Activated CD8-positive, alpha-beta memory T cell treated with anti-CD3 and anti-CD28 coated beads, Interleukin-2, amount 50 U/mL, for 1 hour (primary cell): Measurements from ENCODE around the gene SH3GL1.

ENCODE experiments used
- DNase-seq: peaks from one replicate; pipeline ENCODE4 v3.0.0-alpha.2; 2020; ENCODE audit errors: extremely low read depth

SH3GL1 gene

DNA sequence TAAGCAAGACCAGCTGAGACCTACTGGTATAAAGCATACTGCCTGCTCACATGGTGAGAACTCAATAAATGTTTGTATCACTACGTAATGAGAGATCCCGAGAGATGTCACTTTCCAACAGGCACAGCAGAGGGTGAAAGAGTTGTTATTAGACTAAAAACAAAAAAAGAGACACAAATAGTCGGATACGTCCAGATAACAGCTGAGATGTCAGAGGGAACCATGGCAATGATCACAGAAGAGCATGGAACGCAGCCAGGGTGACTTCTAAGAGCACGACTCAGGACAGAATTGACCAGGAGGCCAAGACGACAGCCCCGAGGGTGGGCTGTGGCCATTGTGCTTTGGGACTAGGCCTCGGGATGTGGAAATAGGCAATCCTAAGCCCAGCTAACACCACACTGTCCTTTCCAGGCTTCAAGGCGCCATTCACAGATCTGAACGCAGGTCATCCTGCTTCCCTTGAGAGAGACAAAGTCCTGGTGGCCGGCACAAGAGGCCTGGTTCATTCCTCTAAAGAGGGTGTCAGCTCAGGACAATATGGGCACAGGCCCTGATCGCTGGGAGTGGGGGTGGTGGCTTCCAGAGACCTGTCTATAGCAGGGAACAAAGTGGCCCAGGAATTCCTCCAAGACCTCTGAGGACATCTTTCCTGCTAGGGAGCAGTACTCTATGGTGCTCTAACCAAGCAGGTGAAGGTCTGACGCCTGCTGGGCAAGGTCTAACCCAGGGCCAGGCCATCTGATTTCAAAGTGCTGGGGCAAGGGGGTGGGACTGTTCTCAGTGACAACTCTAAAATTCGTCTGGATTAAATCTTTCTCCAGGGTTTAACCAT lies 3.2 kb downstream of the SH3GL1 start:
- no peak for DNase-seq

DNA sequence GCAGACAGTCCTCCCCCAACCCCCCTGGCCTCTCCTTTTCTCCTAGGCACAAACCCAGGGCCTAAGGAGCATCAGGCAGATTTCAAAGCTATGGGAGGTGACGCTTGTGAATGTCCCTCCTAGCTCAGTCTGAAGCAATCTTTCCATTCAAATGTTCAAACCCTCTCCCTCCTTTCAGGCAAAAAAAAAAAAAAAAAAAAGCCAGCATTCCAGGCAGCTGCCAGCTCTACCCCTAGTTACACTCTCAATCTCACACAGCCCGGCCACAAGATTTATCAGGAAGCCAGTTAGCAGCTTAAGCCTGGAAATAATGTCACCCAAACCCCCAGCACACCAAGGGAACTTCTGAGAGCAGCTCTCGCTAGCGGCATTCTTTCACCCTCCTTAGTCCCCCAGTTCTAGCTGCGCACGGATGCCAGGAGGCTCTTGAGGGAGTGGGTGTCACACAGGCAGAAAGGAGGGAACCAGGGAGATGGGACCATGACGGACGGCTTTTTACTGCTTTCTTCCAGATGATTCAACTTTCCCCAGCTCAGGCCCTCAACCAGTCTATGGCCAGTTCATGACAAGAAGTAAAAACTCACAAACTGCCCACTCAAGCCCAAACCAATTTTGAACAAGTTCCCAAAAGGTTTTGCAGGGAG lies 6.3 kb downstream of the SH3GL1 start:
- DNase-seq: no peak

DNA sequence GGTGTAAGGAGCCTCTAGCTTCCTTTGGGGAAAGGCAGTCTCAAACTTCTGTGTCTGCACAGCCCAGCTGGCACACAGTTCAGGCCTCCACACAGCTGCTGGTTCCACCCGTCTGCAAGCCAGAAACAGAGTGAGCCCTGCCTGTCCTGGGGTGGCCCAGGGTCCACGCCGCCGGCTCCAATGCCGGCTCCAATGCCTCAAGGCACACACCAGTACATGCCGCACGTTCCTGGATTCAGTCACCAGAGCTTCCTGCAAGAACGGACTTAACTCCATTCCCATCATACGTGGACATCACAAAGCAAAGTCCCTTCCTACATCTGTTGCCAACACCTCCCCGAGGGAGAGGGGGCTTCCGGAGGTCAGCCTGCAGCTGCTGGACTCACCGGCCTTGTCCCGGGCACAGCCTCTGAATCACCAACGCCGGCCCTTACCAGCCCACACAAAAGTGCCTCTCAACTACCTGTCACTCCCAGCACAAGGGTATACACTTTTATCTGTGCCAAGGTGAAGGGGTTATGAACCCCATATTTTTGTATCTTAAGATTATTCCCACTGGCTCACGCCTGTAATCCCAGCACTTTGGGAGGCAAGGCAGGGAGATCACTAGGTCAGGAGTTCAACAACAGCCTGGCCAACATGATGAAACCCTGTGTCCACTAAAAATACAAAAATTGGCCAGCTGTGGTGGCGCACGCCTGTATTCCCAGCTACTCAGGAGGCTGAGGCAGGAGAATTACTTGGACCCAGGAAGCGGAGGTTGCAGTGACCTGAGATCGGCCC lies 8.5 kb downstream of the SH3GL1 start:
- DNase-seq: no peak

DNA sequence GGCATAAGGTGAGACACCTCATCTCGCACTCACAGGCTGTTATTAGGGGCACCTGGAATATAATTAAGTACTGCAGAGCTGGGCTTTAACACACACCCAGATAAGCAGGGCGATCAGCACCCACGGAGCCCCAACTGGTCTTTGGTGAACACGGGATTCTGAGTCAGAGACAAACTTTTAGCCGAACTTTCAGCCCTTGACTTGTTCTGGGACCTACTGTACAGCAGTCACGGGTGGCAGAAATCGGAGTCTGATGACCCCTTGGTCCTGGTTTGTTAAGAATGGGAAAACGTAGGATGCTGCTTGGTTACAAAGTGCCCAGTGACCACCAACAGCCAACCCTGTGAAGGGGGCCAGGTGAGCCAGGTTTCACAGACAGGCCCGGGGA lies 9.0 kb downstream of the SH3GL1 start:
- DNase-seq: no peak

DNA sequence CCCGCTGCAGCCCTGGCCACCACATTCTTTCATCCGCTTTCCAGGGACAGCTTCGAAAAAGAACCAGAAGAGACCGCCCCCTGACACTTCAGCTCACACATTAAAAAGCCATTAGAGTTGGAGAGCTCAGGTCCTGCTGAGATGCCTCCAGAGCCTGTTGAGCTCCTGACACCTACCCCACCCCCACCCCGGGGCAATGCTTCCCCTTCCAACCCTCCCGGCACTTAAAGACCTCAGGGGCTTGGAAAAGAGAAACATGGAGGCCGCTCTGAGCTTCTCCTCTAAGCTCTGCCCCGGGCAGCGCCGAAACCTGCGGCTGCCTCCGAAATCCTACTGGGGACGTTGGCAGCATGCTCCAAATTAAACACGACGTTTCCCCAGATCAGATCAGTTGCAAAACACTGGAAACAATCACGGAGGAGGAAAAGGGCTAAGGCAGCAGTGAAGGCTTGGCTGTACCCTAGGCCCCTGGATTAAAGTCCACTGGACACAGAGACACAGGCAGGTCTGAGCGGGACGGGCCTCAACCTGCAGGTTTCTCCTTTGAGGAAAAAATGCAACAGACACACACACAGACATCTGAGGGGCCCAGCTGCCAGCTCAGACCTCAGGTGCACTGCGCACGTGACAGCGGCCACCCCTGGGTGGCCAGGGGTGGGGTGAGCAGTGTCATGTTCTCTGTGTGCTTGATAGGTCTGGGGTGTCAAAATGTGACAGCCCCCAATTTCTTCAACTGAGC lies 9.6 kb downstream of the SH3GL1 start:
- no peak for DNase-seq

DNA sequence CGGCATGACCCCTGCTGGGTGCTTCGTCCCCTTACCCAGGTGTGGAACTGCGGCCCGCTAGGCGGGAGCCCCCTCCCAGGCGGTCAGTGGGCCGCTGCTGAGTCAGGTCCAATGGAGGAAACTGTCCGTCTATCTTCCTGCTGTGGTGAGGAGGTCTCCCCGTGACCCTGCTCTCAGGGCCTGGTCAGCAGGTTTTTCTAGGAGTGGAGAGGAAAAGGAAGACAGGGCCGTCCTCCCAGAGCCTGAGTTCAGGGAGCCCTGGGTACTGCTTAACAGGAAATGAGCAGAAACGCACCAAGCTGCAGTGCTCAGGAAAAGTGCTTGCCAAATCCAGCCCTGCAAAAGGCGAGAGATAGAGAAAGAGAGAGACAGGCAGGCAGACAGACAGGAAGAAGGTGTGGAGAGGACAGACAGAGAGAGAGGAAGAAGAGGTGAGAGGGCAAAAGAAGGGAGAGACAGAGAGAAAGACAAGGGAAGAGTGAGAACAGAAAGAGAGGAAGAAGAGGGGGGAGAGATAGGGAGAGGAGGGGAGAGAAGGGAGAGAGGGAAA lies 10.3 kb downstream of the SH3GL1 start:
- DNase-seq: no peak

DNA sequence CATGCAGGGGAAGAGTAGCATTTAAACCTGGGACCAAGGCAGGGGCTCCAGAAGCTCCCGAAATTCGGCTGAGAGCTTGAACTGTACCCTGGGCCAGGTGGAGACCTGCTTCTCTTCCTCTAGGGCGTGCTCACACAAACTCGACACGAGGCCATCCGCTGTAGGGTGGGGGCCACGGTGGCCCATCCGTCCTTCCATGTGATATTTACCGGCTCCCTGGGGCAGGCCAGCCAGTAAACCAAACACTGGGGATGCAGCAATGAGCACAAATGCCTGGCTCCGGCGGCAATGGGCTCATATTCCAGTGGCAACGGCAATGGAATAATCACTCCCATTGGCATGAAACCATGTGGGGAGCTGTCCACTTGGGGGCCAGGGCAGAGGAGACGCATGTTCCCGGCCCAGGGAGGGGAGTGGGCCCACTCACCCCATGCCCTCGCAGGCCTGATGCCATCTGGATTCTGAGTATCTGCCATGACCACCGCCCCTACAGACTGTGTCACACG lies 10.8 kb downstream of the SH3GL1 start:
- DNase-seq: no peak

DNA sequence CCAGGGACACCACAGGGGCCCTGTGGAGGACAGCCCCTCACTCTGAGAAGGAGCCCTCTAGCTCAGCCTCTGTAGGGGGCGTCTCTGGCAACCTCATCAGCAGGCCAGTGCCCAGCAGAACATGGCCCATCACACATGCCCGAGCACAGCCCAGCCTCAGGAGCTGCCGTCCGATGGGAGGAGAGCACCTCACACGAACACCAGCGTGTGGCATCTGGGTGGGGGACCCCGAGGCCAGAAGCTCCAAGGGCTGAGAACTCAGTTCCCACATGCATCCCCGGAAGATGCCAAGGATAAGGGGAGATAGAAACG lies 11.3 kb downstream of the SH3GL1 start:
- no peak for DNase-seq

DNA sequence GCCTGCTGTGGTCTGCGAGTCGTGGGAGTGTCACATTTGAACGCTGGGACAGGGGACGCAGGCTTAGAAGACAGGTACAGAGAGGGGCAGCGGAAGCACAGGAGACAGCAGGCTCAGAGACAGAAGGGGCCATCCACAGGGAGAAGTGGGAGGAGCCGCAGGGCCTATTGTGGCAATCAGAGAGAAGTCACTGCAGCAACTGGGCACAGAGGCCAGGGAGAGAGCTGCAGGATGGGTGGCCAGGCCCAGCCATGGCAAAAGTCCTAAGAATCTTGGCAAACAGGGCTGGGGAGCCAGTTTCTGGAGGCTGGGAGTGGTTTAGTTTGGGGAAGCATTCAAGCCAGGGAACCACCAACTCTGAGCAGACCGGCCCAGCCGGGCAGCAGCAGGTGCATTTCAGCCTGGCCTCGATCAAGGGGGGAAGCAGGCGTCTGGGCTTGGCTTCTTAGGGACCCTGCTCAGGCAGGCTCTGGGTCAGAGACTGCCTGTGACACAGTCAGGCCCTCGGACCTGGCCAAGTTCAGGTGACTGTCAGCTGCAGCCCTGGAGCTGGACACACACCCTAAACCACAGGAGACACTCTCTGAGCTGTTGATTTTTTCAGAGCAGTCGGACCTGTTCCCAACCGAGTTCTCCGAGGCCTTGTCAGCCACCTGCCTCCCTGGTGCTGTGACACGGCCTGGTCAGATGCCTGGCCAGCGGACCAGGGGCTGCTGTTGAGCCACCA lies 11.8 kb downstream of the SH3GL1 start:
- no peak for DNase-seq

DNA sequence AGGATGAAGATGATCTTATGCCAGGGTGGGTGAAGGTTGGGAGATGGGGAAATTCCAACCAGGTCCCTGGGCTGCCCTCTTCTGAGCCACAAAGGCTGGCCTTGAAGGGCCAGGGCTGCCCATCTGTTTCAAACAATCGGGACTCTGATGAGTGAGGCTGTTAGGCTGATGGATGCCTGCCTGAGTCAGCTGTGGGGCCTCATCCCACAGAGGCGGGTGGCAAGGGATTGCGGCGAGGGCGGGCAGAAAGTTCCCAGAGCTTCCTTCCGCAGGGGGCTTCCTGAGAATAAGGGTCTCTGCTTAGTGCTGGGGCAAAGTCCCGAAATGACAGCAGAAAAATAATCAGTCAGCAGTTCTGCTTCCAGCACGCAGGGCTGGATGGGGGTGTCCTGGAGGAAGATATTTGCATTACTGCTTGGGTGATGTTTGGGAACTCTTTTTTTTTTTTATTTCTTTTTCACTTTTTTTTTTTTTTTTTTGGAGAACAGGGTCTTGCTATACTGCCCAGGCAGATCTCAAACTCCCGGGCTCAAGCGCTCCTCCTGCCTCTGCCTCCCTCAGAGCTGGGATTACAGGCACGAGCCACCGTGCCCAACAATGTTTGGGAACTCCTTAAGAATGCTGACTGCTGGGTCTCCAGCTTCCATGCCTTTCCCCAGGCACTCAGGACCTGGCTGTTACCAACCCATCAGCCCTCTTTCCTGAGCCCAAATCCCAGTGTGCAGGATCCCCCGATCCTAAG lies 14.1 kb downstream of the SH3GL1 start:
- DNase-seq: no peak

DNA sequence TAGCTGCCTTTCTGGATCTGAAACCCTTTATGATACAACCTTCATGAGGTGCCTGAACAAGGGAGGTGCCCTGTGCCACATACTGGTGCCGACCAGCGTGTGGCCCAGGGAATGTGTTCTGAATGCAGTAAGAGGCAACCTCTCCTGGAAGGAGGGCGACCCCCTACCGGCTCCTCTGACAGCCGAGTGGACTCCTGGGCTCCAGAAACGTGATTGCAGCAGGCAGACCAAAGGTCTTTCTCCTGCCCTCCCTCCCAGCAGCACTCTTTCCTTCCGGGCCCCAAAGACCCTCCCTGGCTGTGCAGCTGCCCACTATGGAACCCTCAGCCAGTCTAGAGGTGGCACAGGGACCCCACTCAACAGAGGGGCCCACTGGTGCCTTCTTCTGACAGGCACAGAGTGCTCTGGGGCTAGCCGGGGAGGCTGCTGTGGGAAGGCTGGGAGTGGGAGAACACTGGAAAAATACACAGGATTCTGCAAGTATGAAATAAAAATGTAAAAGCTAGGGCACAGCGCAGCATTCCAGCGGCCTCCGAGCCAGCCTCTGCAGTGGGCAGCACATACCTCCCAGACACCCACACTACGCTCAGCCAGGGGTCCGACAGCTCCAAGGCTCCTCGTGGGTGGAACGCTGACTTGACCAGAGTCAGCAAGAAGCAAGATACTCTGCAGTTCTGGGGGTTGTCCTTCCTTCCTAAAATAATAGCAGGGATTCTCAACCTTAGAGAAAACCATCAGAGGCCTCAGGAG lies 14.9 kb downstream of the SH3GL1 start:
- no peak for DNase-seq

DNA sequence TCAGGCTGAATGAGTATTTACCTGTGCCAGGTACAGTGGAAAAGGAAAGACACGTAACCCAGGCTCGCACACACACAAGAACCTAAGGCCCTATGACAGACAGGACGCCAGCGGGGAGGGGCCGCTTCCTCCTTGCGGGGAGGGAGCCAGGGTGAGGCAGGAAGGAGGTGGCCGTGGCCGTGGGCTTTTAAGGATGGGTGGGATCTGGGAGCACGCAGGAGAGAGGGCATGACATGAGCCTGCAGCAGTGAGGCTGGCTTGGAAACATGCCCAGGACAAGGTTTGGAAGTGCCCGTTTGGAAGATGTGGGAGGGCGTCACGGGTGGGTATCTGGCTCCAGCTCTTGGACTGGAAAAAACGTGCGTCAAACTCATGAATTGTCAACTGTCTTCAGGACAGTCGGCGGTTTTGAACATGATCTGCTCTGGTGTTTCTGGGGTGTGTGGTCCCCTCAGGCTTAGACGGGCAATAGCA lies 20.1 kb downstream of the SH3GL1 start:
- peak; percentile 33 for DNase-seq

DNA sequence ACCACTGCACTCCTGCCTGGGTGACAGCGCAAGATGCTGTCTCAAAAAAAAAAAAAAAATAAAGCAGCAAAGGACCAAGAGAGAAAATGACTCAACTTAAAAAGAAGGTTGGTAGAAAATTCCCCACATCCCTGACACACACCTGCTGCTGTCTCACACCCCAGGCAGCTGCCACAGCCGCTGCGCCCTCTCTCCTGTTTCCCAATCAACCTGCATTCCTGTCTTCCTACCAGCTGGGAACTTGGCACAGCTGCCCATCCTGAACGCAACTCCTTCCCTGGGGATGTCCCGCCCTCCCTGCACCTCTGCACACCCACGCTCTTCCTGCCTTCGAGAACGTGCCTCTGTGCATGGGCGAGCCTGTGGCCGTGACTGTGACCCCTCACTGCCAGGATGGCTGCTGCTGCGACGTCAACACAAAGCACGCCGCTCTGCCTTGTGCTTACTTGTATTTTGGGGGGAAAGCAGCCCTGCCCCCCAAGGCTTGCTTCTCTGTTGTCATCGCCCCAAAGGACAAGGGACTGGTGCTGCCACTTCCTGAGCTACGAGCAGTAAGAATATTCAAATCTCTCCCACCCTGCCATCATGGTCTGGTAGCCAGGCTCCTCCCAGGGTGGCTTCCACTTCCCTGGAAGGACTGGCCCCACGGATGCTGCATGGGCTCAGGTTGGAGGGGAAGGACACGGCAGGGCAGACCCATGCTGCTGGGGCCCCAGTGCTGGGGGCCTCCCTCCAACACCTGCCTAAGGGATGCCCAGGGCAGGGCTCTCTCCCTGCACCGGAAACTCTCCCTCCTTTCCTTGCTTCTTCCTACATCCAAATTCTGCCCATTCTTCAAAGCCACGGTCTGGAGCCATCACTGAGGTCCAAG lies 20.7 kb downstream of the SH3GL1 start:
- DNase-seq: no peak

DNA sequence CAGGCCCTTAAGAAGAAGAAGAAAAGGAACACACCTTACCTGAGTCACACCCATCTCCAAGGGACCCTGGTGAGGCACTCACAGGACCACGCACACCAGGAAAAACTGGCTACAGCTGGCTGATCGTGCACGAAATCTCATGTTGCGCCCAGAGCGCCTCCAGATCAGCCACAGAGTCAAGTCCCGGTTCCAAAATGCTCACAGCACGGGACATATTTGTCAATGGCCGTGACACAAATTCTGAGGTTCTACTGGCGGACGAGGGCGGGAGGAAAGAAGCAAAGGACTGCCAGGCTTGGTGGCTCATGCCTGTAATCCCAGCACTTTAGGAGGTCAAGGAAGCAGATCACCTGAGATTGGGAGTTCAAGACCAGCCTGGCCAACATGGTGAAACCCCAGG lies 21.5 kb downstream of the SH3GL1 start:
- DNase-seq: no peak

DNA sequence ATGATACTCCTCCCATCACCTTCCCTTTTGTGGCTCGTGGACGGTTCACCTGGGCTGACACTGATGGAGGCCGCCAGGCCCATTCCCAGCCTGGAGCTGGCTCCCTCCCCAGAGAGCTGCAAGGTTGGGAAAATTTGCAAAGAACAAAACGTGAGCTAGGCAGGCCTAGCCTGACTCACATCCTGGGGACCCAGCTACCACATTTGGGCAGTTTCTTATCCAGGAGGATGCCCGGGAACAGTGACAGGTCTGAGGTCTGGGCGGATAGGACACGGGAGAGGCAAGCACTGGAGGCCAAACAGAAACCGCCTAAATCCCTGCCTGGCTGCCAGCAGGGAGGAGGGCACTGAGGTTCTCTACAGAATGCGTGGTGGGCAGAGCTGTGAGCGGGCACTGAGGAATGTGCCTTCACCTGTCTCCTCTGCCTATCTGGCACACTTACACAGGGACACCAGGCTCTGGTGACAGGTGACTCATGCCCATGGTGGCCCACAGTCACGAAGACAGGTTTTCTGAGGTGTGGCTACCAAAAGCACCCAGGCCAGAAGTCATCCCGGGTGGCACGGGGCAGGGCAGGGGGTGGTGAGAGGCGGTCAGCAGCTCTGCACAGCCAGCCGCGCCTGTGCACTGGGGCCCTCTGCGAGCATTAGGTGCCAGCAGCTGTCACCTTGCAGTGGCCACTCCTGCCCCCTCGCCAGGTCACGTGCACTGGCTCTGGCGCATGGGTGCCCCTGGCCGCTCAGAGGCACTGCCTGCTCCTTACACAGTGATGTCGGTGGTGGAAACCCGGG lies 23.2 kb downstream of the SH3GL1 start:
- no peak for DNase-seq

DNA sequence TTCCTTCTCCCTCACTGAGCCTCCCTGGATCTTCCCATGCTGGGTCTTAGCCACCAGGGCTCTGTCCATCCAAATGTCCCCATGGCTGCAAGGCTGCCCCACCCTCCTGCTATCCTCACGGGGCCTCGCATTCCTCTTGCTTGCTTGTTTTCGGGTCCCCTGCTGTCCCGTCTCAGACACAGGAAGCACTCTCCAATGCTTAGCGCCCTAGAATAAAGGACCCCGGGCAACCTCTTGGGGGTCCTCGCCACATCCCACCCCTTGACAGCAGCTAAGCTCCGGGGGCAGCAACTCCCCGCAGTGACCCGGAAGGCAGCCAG lies 23.7 kb downstream of the SH3GL1 start:
- no peak for DNase-seq

DNA sequence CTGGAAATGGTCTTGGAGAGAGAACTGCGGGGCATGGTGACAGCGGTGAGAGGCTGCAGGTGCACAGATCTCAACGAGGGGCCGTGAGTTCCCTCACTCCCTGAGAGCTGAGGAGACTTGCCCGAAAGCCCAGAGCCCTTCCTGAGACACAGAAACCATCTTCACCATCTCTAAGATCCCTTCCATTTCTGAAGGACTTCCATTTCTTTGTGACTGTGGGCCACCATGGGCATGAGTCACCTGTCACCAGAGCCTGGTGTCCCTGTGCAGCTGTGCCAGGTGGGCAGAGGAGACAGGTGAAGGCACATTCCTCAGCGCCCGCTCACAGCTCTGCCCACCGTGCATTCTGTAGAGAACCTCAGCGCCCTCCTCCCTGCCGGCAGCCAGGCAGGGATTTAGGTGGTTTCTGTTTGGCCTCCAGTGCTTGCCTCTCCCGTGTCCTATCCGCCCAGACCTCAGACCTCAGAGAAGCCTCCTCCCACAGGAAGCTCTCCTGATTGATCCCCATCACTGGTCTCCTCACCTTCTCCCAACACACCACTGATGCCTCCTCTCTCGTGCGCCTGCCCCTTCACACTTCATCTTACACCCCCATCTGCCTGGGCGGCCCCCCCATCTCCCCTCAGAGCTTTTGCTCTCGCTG lies 24.2 kb downstream of the SH3GL1 start:
- no peak for DNase-seq
